Activated CD8-positive, alpha-beta memory T cell treated with anti-CD3 and anti-CD28 coated beads, Interleukin-2, amount 50 U/mL, for 48 hours (primary cell): Measurements from ENCODE around the gene EFL1.

ENCODE experiments used
- DNase-seq: peaks from one replicate; pipeline ENCODE4 v3.0.0-alpha.2; 2020

The EFL1 gene

DNA sequence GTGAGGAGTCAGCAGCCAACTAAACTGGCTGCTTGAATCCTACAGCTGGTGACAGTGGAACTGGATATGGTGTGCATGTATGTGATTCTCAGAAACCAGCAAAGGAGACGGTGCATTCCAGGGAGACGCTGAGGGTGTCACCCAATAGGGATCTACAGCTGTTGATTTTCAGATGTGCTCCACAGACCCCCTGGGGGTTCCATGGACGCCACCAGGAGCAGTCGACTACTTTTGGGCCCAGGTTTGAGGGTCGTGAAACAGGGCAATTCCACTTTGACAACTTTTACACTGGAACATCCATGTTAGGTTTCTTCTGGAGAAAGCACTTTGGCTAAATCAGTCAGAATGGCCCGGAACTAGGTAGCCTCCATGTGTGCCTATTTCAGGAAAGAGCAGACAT lies 145.2 kb downstream of the EFL1 start:
- no peak for DNase-seq

GRCh38 chr15:82114660-82115059 lies 147.9 kb downstream of the EFL1 start:
- DNase-seq, result no peak

GRCh38 chr15:82113106-82113715 lies 149.3 kb downstream of the EFL1 start:
- DNase-seq, result no peak

DNA sequence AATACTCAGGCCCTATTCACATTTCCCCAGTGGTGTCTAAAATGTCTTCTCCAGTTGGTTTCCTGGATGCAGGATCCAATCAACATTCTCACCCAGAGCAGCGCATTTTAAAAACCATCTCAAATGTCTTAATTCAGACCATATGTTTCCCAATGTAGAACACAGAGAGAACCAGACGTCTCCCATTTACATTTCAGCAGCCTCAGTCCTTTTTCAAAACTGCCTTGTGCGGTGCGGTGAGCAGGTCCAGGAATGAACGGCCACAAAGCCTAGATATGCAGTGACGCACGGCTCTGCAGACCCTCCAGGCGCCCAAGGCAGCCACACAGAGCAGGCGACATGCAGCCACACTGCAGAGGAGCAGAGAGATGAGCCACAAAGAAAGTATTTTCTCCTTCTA lies 150.6 kb downstream of the EFL1 start:
- no peak for DNase-seq

DNA sequence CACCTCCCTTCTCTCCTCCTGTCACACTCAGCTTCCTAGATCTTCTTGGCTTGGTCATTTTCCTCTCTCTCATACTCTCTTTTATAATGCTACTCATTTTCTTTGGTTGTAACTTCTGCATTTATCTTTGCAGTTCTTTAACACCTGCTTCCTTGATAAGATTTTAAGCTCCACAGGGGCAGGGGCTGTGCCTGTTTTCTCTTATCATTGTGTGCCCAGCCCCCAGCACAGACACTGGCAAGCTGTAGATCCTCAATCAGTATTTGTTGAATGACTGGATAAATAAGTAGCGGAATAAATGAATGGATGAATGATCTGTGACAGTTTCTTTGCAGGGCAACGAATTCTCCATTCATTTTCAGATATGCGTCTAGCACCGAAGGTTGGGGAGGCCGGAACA lies 152.4 kb downstream of the EFL1 start:
- no peak for DNase-seq

GRCh38 chr15:82108489-82109078 lies 153.9 kb downstream of the EFL1 start:
- DNase-seq, result peak; percentile 89

DNA sequence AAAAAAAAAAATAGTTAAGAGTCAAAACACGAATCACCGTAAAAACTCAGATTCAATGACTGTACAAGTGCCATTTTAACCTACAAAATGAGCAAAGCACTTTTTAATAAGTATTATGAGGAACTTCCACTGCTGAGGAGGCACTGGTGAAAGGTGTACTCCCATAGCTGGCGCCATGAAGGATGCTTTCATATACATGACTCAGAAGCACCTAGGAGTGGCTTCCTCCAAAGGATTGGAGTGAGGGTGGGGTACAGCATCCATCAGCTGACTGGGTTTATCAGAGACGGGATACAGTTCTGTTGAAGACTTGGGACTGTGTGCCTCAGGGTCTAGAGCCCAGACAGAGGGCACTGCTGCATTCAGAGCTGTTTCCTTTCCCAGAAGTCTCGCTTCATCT lies 155.9 kb downstream of the EFL1 start:
- no peak for DNase-seq

GRCh38 chr15:82105451-82106215 lies 156.9 kb downstream of the EFL1 start:
- DNase-seq, result no peak

DNA sequence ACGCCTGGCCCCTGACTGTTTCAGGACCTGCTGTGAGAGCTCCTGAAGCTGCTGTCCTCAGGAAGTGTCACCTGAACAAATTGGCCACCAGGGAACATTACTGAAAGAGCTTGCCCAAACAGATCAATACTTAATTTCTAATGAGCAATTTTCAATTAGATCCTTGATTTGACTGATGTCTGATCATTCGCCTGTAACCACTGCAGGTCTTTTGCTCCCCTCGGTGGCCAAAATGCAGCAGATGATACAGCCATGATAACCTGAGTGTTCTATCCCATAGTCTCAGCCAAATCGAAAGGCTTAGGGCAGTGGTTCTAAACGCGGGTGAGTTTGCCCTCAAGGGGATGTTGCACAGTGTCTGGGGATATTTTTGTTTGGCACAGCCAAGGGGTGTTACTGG lies 159.1 kb downstream of the EFL1 start:
- DNase-seq, result no peak

- no peak for DNase-seq
Measured at GRCh38 chr15:82100111-82100929, 162.2 kb downstream of the EFL1 start.

- DNase-seq, result no peak
Measured at GRCh38 chr15:82098674-82099073, 163.9 kb downstream of the EFL1 start.

- DNase-seq, result no peak
Measured at GRCh38 chr15:82095803-82096202, 166.7 kb downstream of the EFL1 start.

DNA sequence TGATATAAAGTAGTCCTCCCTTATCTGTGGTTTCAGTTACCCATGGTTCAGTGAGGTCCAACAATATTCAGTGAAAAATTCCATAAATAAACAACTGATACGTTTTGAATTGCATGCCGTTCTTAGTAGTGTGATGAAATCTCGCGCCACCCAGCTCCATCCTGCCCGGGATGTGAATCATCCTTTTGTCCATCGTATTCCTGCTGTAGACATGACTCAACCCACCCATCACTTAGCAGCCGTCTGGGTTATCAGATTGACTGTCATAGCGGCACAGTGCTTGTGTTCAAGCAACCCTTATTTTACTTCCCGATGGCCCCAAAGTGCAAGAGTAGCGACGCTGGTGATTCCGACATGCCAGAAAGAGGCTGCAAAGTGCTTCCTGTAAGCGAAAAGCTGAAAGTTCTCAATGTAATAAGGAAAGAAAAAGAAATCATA lies 168.7 kb downstream of the EFL1 start:
- DNase-seq, result no peak

DNA sequence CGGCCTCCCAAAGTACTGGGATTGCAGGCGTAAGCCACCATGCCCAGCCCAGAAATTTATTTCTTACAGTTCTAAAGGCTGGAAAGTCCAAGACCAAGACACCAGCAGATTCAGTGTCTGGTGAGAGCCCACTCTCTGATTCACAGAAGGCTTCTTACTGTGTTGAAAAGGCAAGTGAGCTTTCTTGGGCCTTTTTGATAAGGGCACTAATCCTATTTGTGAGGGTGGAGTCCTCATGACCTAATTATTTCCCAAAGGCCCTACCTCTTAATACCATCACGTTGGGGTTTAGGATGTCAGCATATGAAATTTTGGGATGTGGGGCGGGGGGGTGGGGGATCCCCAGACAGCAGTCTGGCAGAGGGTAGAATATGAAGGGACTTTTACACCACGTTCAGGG lies 169.2 kb downstream of the EFL1 start:
- DNase-seq, result no peak

- no peak for DNase-seq
Measured at GRCh38 chr15:82091636-82092140, 170.8 kb downstream of the EFL1 start.

- no peak for DNase-seq
Measured at GRCh38 chr15:82086243-82086995, 176.1 kb downstream of the EFL1 start.

DNA sequence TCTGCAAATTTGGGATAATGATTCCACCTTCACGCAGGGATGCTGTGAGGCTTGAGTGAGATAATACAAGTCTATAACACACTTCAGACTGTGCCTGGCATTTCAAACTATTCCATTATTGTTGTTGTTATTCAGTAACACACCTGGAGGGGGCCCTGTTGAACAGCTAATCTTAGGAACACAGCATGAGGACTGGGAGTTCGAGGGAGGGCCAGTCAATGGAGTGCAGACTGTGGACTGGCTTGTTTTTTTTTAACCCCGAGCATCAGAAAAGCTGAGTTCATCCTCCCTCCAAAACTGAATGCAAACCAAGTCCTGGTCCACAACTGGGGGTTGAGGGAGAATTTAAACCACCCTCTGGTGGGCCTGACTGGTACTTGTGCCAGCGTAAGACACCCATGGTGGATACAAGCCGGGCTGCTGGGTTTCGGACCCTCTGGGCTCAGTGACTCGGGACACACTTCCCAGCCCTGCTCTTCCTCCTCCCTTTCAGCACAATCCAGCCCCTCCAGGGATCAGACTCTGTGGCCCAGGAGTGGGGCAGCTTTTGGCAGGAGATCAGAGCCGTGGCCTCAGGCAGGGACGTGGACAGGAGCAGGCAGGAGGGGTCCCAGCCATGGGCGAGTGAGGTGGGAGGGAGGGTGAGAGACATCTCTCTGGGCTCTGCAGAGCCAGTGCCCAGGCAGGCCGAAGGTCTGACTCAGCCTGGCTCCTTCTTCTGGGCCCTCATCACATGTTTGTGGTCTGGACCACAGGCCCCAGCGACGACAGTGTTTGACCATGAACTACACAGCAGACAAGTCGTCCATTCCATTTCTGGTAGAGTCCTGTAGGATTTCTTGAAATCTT lies 180.4 kb downstream of the EFL1 start:
- DNase-seq, result no peak

DNA sequence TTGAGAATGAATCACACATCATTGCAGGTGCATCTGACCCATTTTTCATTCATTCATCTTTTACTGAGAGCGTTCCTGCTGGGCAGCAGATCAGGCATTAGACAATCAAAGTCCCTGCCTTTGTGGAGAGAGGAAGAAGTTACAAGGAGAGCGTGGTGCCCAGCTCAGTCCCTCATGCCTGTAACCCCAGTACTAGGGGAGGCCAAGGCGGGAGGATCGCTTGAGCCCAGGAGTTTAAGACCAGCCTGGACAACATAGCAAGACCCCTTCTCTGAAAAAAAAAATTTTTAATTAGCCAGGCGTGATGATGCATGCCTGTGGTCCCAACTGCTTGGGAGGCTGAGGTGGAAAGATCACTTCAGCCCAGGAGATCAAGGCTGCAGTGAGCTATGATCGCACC lies 181.8 kb downstream of the EFL1 start:
- no peak for DNase-seq
